CD4-positive, alpha-beta T cell (primary cell): ENCODE results near the gene TMIE. TPM values are rescaled to one million over a fixed set of nuclear protein-coding genes. Genes with fewer than 3 reads are reported as not detected.

Source experiments
- ATAC-seq: fragments of 200-7000 bp; cut with Tn5 transposase; one replicate; pipeline ENCODE4 v1.10.0; 2022; ENCODE audit warnings: mild to moderate bottlenecking; ENCODE audit not compliant: poor library complexity
- CTCF ChIA-PET: fragments of 350-600 bp; sonication (Branson Sonifier 250); formaldehyde crosslinking; loops from one replicate; lab custom pipeline; 2021; ENCODE audit warnings: antibody characterized with exemption, inconsistent platforms; lab: Charles Lee
- POLR2A ChIA-PET: fragments of 350-600 bp; sonication (Branson Sonifier 250); formaldehyde crosslinking; loops from one replicate; lab custom pipeline; 2021; ENCODE audit warnings: antibody characterized with exemption, inconsistent platforms; lab: Charles Lee
- DNase-seq, 14 experiments: peaks; one replicate each; pipeline ENCODE4 v3.0.0-alpha.2; 2013 to 2020; ENCODE audit warnings: mixed read lengths in 2 of 14
- H3K27ac ChIP-seq, 2 donors: one replicate each; pipeline versions ENCODE4 v1.5.1 to v1.7.0; 2013; ENCODE audit warnings: low read length in 2 of 2, low read depth in 1 of 2, mild to moderate bottlenecking in 1 of 2
- H3K27me3 ChIP-seq, 2 experiments: 1 replicate in 1 of 2; 2 replicates in 1 of 2; pipeline versions ENCODE4 v1.6.1 to v1.7.0; 2013; ENCODE audit warnings: low read length in 2 of 2, control low read depth in 1 of 2, mild to moderate bottlenecking in 1 of 2, moderate library complexity in 1 of 2; ENCODE audit not compliant: insufficient read depth in 2 of 2, control insufficient read depth in 1 of 2
- H3K36me3 ChIP-seq: one replicate; pipeline ENCODE4 v1.6.1; 2013; ENCODE audit warnings: low read length, control low read depth; ENCODE audit not compliant: insufficient read depth
- H3K4me1 ChIP-seq: one replicate; pipeline ENCODE4 v1.6.1; 2013; ENCODE audit warnings: low read length, control low read depth; ENCODE audit not compliant: insufficient read depth
- H3K4me3 ChIP-seq: one replicate; pipeline ENCODE4 v1.5.1; 2013; ENCODE audit warnings: mild to moderate bottlenecking, low read length, moderate library complexity
- H3K9me3 ChIP-seq, 2 experiments: 1 replicate in 1 of 2; 2 replicates in 1 of 2; pipeline versions ENCODE4 v1.6.1 to v1.7.0; 2013; ENCODE audit warnings: low read length in 2 of 2, mild to moderate bottlenecking in 2 of 2, control low read depth in 1 of 2, moderate library complexity in 1 of 2; ENCODE audit not compliant: control insufficient read depth in 1 of 2, insufficient read depth in 1 of 2
- H3K27ac Mint-ChIP-seq: one replicate; pipeline ENCODE4 v1.8.0; 2020; ENCODE audit warnings: mixed read lengths
- H3K27me3 Mint-ChIP-seq: one replicate; pipeline ENCODE4 v1.8.0; 2021; ENCODE audit warnings: mixed read lengths
- H3K36me3 Mint-ChIP-seq: one replicate; pipeline ENCODE4 v1.8.0; 2021; ENCODE audit warnings: low read depth, mixed read lengths
- H3K4me1 Mint-ChIP-seq: one replicate; pipeline ENCODE4 v1.8.0; 2021; ENCODE audit warnings: low read depth, mixed read lengths
- H3K4me3 Mint-ChIP-seq: one replicate; pipeline ENCODE4 v1.8.0; 2020; ENCODE audit warnings: mild to moderate bottlenecking, mixed read lengths
- H3K9me3 Mint-ChIP-seq: one replicate; pipeline ENCODE4 v1.8.0; 2020; ENCODE audit warnings: mixed read lengths
- CTCF ChIP-seq: fragments of 200-600 bp; IDR thresholded peaks from one replicate; pipeline ENCODE4 v1.8.0; 2022; ENCODE audit warnings: antibody characterized with exemption, mild to moderate bottlenecking
- intact Hi-C, 2 experiments: fragments of 100-400 bp; cut with DNase I in 1 of 2; cut with micrococcal nuclease in 1 of 2; formaldehyde crosslinking; loops; one replicate each; pipeline versions ENCODE4 v1.15.1 to v1.9.0; 2023 to 2025; cut with DNase I, micrococcal nuclease
- total RNA-seq, 174 experiments: library from RNA in 2 of 174; stranded (reverse) in 2 of 174; gene quantifications; one replicate each; pipeline ENCODE4 v1.2.3 and lab custom pipeline; 2021 to 2026

Gene TMIE
- total RNA-seq, 2 experiments from 2014 or later = 0.92 to 1.2 TPM

- intact Hi-C loops = no loop called here
These were observed 21.5 kb upstream of the TMIE start for GRCh38 chr3:46679681-46680080.

GRCh38 chr3:46680298-46680826, 20.8 kb upstream of the TMIE start:
- Histone ChIP-seq H3K27me3 (no peaks in the 10 kb centered on the region), H3K36me3 (peaks cover 25% of the 10 kb centered on the region), H3K4me1 (no peaks in the 10 kb centered on the region), H3K9me3 (no peaks in the 10 kb centered on the region), H3K4me3 (no peak overlapping the region), H3K27ac (no peak overlapping the region)
- CTCF ChIA-PET = no interaction called here
- Mint-ChIP-seq H3K9me3 (no peaks in the 10 kb centered on the region), H3K4me3 (no peak overlapping the region), H3K36me3 (peaks cover 51% of the 10 kb centered on the region), H3K4me1 (no peaks in the 10 kb centered on the region), H3K27me3 (no peaks in the 10 kb centered on the region), H3K27ac (no peak overlapping the region)
- POLR2A ChIA-PET = no interaction called here
- intact Hi-C loops = no loop called here
- DNase-seq (no peak), ATAC-seq (no peak)
- no peak for TF ChIP-seq CTCF

More at GRCh38 chr3:46679681-46680080, 21.5 kb upstream of the TMIE start:
- H3K36me3 ChIP-seq = peaks cover 24% of the 10 kb centered on the region
- no peaks in the 10 kb centered on the region for H3K4me1 ChIP-seq
- Mint-ChIP-seq H3K27me3 (no peaks in the 10 kb centered on the region), H3K9me3 (no peaks in the 10 kb centered on the region), H3K4me1 (no peaks in the 10 kb centered on the region), H3K27ac (no peak overlapping the region), H3K36me3 (peaks cover 51% of the 10 kb centered on the region), H3K4me3 (no peak overlapping the region)
- H3K27me3 ChIP-seq = no peaks in the 10 kb centered on the region
- H3K9me3 ChIP-seq = no peaks in the 10 kb centered on the region
- no peak overlapping the region for H3K27ac ChIP-seq
- ChIA-PET CTCF (no interaction called here), POLR2A (no interaction called here)
- no peak overlapping the region for H3K4me3 ChIP-seq
- no peak for TF ChIP-seq CTCF
- ATAC-seq (no peak), DNase-seq (no peak)

- H3K9me3 ChIP-seq = no peaks in the 10 kb centered on the region
- Mint-ChIP-seq H3K36me3 (peaks cover 51% of the 10 kb centered on the region), H3K27me3 (no peaks in the 10 kb centered on the region), H3K4me3 (no peak overlapping the region), H3K27ac (no peak overlapping the region), H3K9me3 (no peaks in the 10 kb centered on the region), H3K4me1 (no peaks in the 10 kb centered on the region)
- ATAC-seq = no peak
- no peaks in the 10 kb centered on the region for H3K4me1 ChIP-seq
- ChIA-PET POLR2A (no interaction called here), CTCF (no interaction called here)
- no peak overlapping the region for H3K27ac ChIP-seq
- no peak for TF ChIP-seq CTCF
- H3K27me3 ChIP-seq = no peaks in the 10 kb centered on the region
- peaks cover 29% of the 10 kb centered on the region for H3K36me3 ChIP-seq
- H3K4me3 ChIP-seq = no peak overlapping the region
- intact Hi-C loops = no loop called here
- no peak for DNase-seq
These were observed 19.8 kb upstream of the TMIE start for GRCh38 chr3:46681387-46681786.
